Glutamatergic neuron (in vitro differentiated cells): Measurements from ENCODE around the gene ZNF385C. TPM values are rescaled to one million over a fixed set of nuclear protein-coding genes. Genes with fewer than 3 reads are reported as not detected.

Experiments used
- DNase-seq: peaks from one replicate; pipeline ENCODE4 v3.0.0; 2022
- H3K27ac Mint-ChIP-seq: one replicate; pipeline ENCODE4 v1.8.0; 2020; ENCODE audit warnings: mild to moderate bottlenecking, mixed read lengths, inconsistent platforms; ENCODE audit not compliant: unreplicated experiment
- H3K27me3 Mint-ChIP-seq: one replicate; pipeline ENCODE4 v1.8.0; 2020; ENCODE audit warnings: mild to moderate bottlenecking, moderate library complexity, mixed read lengths, inconsistent platforms; ENCODE audit not compliant: unreplicated experiment
- H3K36me3 Mint-ChIP-seq: one replicate; pipeline ENCODE4 v1.8.0; 2020; ENCODE audit warnings: mild to moderate bottlenecking, mixed read lengths, inconsistent platforms; ENCODE audit not compliant: unreplicated experiment
- H3K4me1 Mint-ChIP-seq: one replicate; pipeline ENCODE4 v1.8.0; 2020; ENCODE audit warnings: mild to moderate bottlenecking, low read depth, mixed read lengths, inconsistent platforms; ENCODE audit not compliant: unreplicated experiment
- H3K4me3 Mint-ChIP-seq: one replicate; pipeline ENCODE4 v1.8.0; 2020; ENCODE audit warnings: mild to moderate bottlenecking, mixed read lengths, inconsistent platforms; ENCODE audit not compliant: unreplicated experiment
- H3K9me3 Mint-ChIP-seq: one replicate; pipeline ENCODE4 v1.8.0; 2020; ENCODE audit warnings: mild to moderate bottlenecking, moderate library complexity, mixed read lengths, inconsistent platforms; ENCODE audit not compliant: unreplicated experiment
- total RNA-seq: library from RNA; stranded (reverse); fragmentation: NEBNext Ultra II Directional; extraction: Animal tissue kit (Norgen Biotek cat#: 25700); gene quantifications from one replicate; pipeline ENCODE4 v1.2.1, GENCODE V29; 2021; ENCODE audit not compliant: unreplicated experiment
- TF ChIP-seq, protein P1 (sequence below): fragments of 200-600 bp; sonication (generic); IDR thresholded peaks from one replicate; pipeline ENCODE4 v1.5.0; 2021; ENCODE audit not compliant: partially characterized antibody, unreplicated experiment

ZNF385C gene
- total RNA-seq, 1 donor from 2014 or later: 1.5 TPM

DNA sequence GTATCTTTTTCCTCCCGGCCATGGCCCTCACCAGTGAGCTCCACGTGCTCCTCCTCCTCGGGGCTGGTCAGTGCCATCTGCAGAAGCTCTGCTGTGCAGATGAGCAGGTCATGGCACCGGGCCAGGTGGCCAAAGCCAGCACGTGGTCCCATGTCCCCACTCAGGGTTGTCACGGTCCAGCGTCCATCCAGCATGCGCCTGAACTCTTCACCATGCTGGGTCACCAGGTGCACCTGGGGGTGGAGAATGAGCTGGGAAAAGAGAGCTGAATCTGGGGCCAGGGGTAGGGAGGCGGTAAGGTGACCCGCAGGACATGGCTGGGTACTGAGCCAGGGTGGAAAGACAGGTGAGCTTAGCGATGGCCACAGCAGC lies 13.0 kb upstream of the ZNF385C start:
- no peak for DNase-seq
- Mint-ChIP-seq H3K36me3 (no peaks in the 10 kb centered on the region), H3K27ac (no peak overlapping the region), H3K4me3 (no peak overlapping the region), H3K27me3 (peaks cover 4% of the 10 kb centered on the region), H3K4me1 (peaks cover 3% of the 10 kb centered on the region), H3K9me3 (peaks cover 2% of the 10 kb centered on the region)
- TF ChIP-seq, protein P1, sequence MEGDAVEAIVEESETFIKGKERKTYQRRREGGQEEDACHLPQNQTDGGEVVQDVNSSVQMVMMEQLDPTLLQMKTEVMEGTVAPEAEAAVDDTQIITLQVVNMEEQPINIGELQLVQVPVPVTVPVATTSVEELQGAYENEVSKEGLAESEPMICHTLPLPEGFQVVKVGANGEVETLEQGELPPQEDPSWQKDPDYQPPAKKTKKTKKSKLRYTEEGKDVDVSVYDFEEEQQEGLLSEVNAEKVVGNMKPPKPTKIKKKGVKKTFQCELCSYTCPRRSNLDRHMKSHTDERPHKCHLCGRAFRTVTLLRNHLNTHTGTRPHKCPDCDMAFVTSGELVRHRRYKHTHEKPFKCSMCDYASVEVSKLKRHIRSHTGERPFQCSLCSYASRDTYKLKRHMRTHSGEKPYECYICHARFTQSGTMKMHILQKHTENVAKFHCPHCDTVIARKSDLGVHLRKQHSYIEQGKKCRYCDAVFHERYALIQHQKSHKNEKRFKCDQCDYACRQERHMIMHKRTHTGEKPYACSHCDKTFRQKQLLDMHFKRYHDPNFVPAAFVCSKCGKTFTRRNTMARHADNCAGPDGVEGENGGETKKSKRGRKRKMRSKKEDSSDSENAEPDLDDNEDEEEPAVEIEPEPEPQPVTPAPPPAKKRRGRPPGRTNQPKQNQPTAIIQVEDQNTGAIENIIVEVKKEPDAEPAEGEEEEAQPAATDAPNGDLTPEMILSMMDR: no peak

DNA sequence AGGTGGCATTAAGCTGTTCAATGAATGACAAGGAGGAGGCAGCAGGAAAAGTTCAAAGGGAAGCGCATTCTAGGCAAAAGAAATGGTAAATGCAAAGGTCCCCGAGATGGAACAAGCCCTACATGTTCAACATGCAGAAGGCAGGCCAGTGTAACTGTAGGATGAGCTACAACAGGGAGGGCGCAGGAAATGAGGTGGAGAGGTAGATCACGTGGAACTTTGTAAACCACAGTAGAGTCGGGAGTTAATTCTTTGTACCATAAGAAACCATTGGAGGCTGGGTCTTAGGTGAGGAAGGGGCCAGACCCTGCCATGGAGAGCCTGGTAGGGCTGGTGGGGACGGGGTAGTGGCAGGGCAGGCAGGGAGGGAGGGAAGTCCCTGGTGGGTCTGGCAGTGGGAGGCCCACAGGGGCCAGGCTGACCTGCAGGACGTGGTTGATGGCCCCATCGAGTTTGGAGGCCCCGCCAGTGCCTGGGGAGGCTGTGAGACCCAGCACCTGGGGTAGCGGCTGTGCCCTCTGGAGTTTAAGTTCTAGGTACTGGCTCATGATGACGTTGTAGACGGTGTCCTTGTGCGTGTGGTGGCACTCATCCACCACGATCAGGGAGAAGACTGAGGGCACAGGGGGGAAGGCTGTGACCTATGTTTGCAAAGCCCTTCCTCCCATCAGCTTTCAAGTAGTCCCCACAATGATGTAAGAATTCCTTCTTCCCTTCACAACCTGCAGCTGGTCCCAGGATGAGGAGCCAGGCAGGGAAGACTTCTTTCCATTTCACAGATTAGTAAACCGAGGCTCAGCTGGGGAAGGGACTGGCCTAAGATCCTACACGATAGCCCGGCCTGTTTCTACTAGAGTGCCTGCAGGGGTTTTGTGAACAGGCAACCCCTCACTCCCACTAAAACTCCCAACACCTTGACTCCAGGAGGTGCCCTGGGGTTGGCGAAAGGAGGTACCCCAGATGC lies 12.3 kb upstream of the ZNF385C start:
- Mint-ChIP-seq H3K9me3 (no peaks in the 10 kb centered on the region), H3K27ac (no peak overlapping the region), H3K27me3 (peaks cover 6% of the 10 kb centered on the region), H3K36me3 (no peaks in the 10 kb centered on the region), H3K4me3 (no peak overlapping the region), H3K4me1 (peaks cover 3% of the 10 kb centered on the region)
- TF ChIP-seq, protein P1: no peak
- no peak for DNase-seq

DNA sequence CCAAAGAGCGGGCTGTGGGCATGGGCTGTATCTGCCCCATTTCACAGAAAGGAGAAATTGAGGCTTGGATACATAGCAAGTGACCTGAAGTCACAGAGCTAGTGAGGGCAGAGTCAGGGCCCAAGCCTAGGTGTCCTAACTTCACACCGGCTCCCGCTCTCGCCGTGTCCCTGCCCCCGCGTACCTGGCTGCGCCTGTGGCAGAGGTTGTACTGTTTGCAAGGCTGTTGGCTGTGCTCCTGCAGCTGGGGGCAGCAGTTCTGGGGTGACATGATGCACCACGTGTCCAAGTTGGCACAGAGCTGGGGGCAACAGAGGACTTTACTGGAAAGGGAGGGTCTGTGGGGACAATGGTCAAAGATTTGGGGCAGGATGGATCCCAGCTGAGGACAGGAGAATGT lies 10.8 kb upstream of the ZNF385C start:
- TF ChIP-seq, protein P1: no peak
- Mint-ChIP-seq H3K4me1 (peaks cover 3% of the 10 kb centered on the region), H3K4me3 (no peak overlapping the region), H3K9me3 (no peaks in the 10 kb centered on the region), H3K27me3 (peaks cover 6% of the 10 kb centered on the region), H3K36me3 (no peaks in the 10 kb centered on the region), H3K27ac (no peak overlapping the region)
- no peak for DNase-seq

DNA sequence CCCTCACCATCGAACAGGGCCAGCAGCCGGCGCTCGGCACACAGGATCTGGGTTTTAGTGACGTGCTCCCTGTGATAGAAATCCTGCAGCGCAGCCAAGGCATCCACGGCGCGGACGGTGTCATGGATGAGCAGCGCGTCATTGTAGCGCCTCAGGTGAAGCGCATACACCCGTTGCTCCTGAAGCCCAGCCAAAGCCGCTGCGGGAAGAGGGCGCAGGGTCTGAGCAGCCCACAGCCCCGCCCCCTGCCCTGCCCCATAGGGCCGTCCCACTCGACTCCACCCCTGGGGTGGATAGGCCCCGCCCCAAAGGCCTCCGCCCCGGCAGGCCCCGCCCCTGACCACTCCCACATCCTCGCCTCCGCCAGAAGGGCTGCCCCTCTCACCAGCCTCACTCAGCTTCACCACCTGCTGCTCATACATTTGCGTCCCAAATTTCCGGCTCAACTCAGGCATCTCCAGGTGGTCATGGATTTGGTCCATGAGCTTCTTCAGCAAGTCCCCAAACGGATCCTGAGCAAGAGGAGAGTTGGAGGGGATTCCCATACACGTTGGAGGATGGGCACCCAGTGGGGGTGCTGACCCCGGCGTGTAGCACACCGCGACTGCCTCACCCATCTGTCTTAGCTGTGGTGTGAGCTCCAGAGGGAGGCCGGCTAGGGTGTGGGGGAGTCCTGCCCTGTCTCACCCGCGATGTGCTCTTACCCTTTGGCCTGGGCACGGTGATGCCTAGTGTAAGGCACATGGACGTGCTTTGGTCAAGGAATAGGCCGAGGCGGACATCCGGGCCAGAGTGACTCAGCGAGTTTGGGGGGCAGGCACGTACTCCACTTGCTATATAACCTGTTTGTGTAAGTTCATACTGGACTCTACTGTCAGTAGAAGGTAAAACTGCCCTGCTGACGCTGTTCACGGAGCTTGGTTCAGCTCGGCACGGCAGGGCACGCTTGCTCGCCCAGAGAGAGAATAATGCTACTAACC lies 9.6 kb upstream of the ZNF385C start:
- TF ChIP-seq, protein P1: no peak
- Mint-ChIP-seq H3K27me3 (peaks cover 6% of the 10 kb centered on the region), H3K27ac (no peak overlapping the region), H3K36me3 (no peaks in the 10 kb centered on the region), H3K4me1 (peaks cover 3% of the 10 kb centered on the region), H3K9me3 (no peaks in the 10 kb centered on the region), H3K4me3 (peak overlapping the region; percentile 76)
- DNase-seq: peak; percentile 95
